HG02798 (cell line): ENCODE results near the gene ACVR1.
"Not testable (repeated sequence)": the region's sequence is repeated elsewhere in the genome, so short reads cannot be mapped to it uniquely, and the experiment has no call there.

Source experiments
- ATAC-seq: cut with Tn5 transposase; IDR thresholded peaks from one replicate; pipeline ENCODE4 v1.9.1; 2021; ENCODE audit warnings: mild to moderate bottlenecking; ENCODE audit not compliant: unreplicated experiment, poor library complexity

ACVR1 gene

DNA sequence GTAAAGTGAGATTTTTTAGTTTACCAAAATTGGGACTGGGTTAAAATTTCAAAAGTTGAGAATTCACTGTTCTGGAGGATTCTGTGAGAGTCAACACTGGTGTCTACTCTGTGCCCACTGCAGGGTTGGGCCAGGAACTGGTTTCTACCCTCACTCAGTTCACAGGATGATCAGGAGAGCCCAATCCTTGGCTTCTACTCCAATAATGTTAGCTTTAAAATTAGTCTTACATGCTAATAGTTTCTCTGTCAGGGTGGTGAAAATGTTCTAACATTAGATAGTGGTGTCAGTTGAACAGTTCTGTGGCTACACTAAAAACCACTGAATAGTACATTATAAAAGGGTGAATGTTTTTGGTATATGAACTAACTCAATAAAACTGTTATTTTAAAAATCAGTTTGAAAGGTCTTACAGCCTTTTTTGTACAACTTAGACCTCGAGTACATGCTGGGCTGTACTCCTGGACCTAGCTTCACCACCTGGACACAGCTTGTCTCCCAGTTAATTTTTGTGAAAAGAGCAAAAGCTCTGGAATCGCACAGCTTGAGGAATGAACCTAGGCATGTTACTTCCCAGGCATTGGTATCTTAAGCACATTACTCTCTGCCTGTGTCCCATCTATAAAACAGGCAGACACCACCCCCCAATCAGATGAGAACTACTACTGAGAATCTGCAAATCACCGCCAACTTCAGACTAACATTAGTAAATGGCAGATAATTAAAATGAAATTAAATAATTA, 44.4 kb downstream of the ACVR1 start:
- no peak for ATAC-seq

DNA sequence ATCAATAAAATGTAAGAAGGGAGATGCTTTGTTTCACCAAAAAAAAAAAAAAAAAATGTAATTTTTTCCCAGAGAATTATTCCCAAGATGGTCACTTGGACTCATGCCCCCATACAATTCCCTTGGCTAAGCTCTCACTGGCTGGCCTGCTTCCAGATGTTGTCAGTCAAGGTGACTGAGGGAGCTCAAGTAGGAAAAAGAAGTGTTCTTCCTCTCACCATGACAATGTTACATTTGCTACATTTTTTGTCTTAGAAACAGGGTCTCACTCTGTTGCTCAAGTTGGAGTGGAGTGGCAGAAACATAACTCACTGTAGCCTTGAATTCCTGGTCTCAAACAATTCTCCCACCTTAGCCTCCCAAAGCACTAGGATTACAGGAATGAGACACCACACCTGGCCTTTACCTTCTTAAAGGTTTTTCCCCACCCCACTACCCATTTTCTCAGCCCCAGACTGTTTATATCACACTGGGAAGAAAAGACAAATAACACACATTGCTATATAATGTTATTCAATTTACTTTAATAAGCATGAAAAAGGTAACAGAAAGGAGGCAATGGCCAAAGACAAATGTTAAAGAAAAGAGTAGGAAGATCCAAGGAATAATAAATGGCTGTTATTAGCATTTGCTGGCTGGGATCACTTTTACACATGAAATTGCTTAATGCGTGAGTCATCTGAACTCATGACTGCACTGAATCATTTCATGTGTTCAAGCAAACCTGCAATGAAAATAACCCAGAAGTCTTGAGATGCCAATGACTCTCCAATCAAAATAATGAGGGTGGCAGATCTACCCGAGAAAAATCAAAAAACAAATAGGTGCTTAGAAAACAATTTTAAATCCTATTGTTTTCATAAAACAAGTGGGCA, 45.2 kb downstream of the ACVR1 start:
- ATAC-seq: no peak

GRCh38 chr2:157830266-157830665, 45.9 kb downstream of the ACVR1 start:
- no peak for ATAC-seq

- ATAC-seq: no peak
Observed at GRCh38 chr2:157827377-157827776, 48.8 kb downstream of the ACVR1 start.

- not testable (repeated sequence) for ATAC-seq
Observed at GRCh38 chr2:157826644-157827043, 49.5 kb downstream of the ACVR1 start.

DNA sequence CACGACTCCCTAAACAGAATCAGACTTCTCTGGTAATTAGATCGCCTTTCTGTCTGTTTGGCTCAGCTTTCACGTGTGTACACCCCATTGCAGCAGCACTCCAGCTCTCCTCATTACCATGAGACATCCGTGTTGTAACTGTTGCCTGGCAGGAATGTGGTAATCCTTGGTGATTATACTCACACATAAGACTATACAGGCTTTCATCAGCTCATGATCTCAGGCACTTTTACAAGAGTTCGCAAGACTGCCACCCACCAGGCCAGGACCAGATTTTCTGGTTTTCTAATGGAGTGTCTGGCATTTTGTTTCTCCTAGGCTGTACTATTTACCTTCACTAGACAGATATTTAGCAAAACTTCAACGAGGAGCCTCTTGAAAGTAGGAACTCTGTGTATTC, 50.2 kb downstream of the ACVR1 start:
- ATAC-seq: no peak

DNA sequence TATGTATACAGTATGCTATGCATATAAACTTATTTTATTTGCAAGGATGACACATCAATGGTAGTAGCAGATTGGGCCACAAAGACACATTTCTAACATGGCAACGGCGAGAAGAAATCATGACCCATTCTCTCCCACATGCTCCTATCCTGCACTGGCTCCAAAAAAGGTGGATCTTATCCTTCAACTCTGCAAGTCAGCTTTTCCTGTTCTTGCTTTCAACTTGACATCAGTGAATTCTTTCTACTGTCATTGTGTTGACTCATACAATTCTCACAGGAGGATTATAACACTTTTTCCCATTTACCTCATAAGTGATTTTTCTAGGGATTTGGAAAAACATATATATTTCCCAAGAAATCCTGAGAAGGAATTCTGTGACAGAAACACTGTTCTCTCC, 53.1 kb downstream of the ACVR1 start:
- no peak for ATAC-seq

GRCh38 chr2:157822533-157822932, 53.6 kb downstream of the ACVR1 start:
- ATAC-seq: no peak

- no peak for ATAC-seq
Observed at GRCh38 chr2:157821519-157822131, 54.5 kb downstream of the ACVR1 start.

- ATAC-seq: no peak
Observed at GRCh38 chr2:157820193-157820592, 55.9 kb downstream of the ACVR1 start.

GRCh38 chr2:157819761-157820160, 56.4 kb downstream of the ACVR1 start:
- ATAC-seq: no peak

GRCh38 chr2:157818227-157818626, 57.9 kb downstream of the ACVR1 start:
- ATAC-seq: no peak

DNA sequence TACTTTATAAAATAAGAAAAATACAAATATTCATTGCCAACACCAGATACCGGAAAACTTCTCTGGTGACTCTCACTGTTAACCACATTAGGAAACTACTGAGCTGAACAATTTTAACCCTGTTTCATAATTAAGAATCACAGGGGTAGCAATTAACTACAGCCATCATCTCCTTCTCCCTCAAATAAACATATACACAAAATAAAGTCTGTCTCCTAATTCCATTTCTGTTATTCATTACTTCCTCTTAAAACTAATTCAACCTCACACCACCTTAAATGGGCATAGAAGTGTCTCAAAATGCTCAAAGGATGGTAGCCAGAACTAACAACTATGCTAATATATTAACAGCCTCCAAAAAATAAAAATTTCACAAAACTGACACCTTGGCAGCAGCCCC, 60.7 kb downstream of the ACVR1 start:
- ATAC-seq: no peak

DNA sequence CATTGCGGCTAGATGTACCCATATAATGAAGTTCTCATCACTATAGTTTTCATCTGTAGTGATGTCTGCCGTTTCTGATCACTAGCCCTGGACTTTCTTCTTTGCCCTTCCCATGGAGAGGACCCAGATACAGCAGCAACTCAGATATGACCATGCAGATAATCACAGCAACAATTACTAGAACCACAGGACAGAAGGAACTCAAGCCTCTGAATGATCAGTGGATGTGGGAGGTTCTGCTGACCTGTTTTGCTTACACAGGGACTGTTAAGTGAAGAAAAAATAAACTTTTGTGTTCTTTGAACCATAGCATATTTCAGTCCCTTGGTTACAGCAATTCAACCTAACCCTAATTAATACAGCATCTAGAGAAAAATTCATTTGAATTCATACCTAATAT, 62.7 kb downstream of the ACVR1 start:
- ATAC-seq: no peak

GRCh38 chr2:157810037-157810436, 66.1 kb downstream of the ACVR1 start:
- no peak for ATAC-seq

GRCh38 chr2:157809212-157809611, 66.9 kb downstream of the ACVR1 start:
- no peak for ATAC-seq

DNA sequence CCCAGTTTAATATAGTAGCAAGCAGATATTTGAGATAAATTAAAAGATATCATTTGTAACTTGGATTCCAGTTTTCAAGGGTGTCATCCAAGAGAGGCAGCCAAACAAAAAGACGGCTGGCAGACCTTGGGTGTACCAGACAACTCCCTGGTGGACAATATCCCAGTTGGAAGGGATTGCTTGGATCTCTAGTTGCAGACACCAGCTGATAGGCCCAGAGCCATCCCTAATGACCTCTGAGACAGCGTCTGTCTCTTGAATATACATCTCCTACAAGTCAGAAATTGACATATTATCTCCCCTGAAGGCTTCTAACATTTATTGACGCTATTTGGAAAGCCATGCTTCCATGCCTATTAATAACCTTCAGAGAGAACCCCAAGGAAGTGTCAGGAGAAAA, 67.7 kb downstream of the ACVR1 start:
- ATAC-seq: no peak

DNA sequence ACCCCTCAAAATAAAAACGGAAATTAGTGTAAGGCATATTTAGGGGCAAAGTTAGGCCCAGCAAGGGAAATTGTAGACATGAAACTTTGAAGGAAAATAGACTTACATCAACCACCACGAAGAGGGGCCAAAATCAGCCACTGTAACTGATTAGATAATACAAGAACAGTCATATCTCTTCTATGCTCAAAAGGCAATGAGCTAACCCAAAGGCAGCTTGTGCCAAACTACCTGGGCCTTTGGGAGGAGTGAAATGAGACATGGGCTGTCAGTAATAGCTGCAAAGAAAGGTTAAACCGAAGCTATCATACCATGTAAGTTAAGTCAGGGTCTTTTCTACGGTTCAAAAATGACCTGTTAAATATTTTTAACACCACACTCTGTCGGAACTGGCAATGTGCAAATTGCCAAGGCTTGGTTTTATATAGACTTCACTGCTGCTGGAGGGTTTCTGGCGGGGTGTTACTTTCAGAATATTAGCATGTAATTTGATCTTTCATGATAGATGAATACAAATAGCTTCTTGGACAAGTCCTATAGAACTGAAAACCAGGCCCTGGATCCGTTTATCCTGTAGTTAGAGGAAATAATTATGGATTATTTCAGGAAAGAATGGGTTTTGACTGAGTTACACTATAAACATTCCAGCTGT, 69.6 kb downstream of the ACVR1 start:
- ATAC-seq: no peak

- no peak for ATAC-seq
Observed at GRCh38 chr2:157805519-157805918, 70.6 kb downstream of the ACVR1 start.

DNA sequence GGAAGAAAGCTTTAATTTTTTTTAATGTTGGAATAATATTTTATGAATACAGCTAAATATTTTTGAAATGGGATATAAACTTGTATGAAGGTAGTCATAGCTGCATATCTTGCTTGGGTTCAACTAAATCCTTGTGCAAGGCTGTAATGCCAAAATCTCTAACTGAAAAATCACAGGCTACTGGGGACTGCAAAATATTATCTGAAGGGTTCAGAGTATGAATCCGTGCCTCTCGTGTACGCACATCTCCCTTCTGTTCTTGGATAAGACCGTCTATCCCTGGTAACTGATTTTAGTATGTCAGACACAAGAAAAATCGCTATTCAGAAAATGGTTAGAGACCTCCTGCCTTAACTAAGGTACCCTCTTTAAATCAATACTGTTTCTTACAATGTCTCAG, 71.8 kb downstream of the ACVR1 start:
- no peak for ATAC-seq

DNA sequence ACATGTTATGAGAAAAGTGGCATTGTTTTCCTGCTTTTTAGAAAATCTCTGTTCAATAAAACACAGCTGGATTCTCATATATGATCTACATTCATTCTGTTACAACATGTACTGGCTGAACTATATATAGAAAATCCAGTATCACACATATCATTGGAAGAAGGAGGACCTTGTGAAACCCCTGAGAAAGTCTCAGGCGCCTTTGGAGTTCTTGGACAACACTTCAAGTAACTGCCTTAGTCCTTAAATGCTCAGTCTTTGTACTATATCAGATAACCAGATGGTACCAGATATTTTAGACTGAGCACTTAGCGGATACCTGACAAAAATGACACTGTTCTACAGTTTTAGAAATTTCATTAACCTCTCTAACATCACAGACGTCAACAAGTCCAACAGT, 72.2 kb downstream of the ACVR1 start:
- no peak for ATAC-seq
